GM19238 (cell line): ENCODE data around the gene E2F8.

ENCODE experiments used
- DNase-seq: peaks from one replicate; pipeline ENCODE4 v3.0.0; 2011; ENCODE audit warnings: low spot score; ENCODE audit not compliant: insufficient read length

E2F8 gene

GRCh38 chr11:19252394-19253152 is 11.8 kb upstream of the E2F8 start:
- DNase-seq, result no peak

GRCh38 chr11:19251577-19251976 is 10.8 kb upstream of the E2F8 start:
- DNase-seq, result no peak

- DNase-seq, result no peak
Measured at GRCh38 chr11:19246816-19247215, 6.1 kb upstream of the E2F8 start.

GRCh38 chr11:19245351-19245750 is 4.6 kb upstream of the E2F8 start:
- DNase-seq, result no peak

GRCh38 chr11:19244621-19245020 is 3.9 kb upstream of the E2F8 start:
- no peak for DNase-seq

- DNase-seq, result no peak
Measured at GRCh38 chr11:19244084-19244483, 3.3 kb upstream of the E2F8 start.

- no peak for DNase-seq
Measured at GRCh38 chr11:19243613-19244012, 2.9 kb upstream of the E2F8 start.

- no peak for DNase-seq
Measured at GRCh38 chr11:19243143-19243542, 2.4 kb upstream of the E2F8 start.

- DNase-seq, result no peak
Measured at GRCh38 chr11:19242179-19242932, 1.6 kb upstream of the E2F8 start.

- DNase-seq, result peak; percentile 68
Measured at GRCh38 chr11:19241260-19242178, 774 bp upstream of the E2F8 start.

- DNase-seq, result no peak
Measured at GRCh38 chr11:19239039-19239438, 1.7 kb downstream of the E2F8 start.

GRCh38 chr11:19237813-19238212 is 2.9 kb downstream of the E2F8 start:
- DNase-seq, result no peak

GRCh38 chr11:19237381-19237780 is 3.4 kb downstream of the E2F8 start:
- no peak for DNase-seq

- DNase-seq, result no peak
Measured at GRCh38 chr11:19234231-19234817, 6.4 kb downstream of the E2F8 start.

- no peak for DNase-seq
Measured at GRCh38 chr11:19232910-19233503, 7.7 kb downstream of the E2F8 start.

GRCh38 chr11:19229671-19230070 is 11.1 kb downstream of the E2F8 start:
- DNase-seq, result no peak

- no peak for DNase-seq
Measured at GRCh38 chr11:19228968-19229367, 11.8 kb downstream of the E2F8 start.

GRCh38 chr11:19226378-19227195 is 14.2 kb downstream of the E2F8 start:
- DNase-seq, result no peak

GRCh38 chr11:19225581-19225980 is 15.2 kb downstream of the E2F8 start:
- DNase-seq, result no peak

GRCh38 chr11:19225123-19225522 is 15.6 kb downstream of the E2F8 start:
- DNase-seq, result no peak
